ENCODE measurements around the gene RBMS1.

Gene RBMS1

GRCh38 chr2:160268151-160268781, 225.3 kb downstream of the RBMS1 start:
- DNase-seq: no peak

GRCh38 chr2:160267692-160268091, 225.9 kb downstream of the RBMS1 start:
- DNase-seq: no peak

- DNase-seq: no peak
Observed at GRCh38 chr2:160267022-160267421, 226.6 kb downstream of the RBMS1 start.

GRCh38 chr2:160266037-160266551, 227.5 kb downstream of the RBMS1 start:
- no peak for DNase-seq

GRCh38 chr2:160264308-160264707, 229.3 kb downstream of the RBMS1 start:
- no peak for DNase-seq

DNA sequence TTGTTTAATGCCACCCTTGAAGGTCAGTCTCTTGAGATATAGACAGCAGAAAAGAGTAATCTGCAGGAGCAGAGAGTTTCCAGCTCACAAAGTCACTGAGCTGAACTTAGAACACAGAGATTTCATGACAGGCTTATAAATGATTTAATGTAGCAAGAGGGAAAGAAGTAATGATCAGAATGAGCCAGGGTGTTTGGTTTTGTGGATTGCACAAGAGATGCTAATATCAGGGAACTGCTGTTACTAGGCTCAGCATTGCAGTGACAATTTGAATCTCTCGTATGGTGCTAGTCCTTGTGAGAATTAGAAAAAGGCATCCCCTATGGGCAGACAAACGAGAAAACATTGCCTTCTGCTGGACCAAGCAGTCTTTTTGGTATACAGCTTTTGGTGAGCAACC, 231.9 kb downstream of the RBMS1 start:
- DNase-seq: no peak

- DNase-seq: no peak
Observed at GRCh38 chr2:160258492-160258805, 235.2 kb downstream of the RBMS1 start.

DNA sequence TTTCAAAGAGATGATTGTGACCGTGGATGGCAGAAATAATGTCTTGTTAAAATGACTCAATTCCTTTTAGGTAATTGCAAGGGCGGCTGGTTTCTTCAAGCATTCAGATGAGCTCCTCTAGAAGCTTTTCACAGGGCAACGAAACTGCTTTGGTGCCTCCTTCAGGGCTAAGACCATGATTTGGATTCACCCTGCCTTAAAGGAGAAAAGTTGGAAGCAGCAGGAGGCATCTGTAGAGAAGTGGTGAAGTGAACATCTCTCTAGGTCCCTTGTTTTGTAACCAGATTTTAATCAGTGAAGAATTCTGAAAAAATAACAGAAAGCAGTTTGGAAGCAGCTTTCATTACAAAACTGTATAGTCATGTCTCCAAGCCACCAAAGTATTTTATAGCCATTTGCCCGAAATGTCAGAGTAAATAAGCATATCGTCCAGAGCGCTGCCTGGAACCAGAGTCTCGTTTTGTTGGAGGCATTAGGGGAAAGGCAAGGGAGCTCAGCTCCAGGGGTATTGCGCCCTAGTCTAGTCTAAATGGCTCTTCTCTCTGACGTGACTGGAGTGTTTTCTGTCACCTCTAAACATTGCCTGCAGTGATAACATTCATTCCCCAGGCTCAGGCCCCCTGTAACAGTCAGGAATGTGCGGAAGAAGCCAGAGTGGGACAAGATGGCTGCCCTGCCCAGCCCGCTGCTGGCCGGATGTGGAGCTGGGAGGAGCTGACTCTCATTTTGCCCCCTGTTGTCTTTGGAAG, 235.7 kb downstream of the RBMS1 start:
- no peak for DNase-seq

DNA sequence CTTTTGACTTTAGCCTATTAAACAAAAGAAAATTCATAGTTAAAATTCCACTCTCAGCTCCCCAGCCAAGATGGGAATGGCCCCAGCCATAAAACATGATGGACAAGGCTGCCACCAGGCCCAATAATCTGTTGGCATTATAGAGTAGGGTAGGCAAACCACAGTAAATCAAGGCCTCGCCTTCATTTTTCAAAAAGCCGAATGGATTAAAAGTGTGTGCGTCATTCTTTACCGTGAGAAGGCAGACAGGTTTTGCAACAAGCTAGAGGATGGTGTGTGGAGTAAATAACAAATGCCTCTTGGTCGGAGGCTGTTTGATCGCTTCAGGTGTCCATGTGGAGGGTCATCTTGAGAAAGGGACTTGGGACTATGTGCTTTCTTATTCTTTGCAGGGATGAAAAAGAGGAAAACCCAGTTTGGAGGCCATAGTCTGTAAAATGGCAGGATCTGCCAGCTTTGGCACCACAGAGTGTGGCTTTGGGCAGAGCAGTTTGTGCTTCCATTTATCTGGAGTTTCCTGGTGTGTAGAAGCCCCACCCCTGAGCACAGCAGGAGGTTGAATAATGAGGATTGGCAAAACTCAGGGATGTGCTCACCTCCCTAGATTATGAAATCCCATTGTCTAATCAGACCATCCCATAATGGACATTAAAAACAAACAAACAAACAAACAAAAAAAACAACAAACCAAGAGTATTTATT, 236.4 kb downstream of the RBMS1 start:
- no peak for DNase-seq

DNA sequence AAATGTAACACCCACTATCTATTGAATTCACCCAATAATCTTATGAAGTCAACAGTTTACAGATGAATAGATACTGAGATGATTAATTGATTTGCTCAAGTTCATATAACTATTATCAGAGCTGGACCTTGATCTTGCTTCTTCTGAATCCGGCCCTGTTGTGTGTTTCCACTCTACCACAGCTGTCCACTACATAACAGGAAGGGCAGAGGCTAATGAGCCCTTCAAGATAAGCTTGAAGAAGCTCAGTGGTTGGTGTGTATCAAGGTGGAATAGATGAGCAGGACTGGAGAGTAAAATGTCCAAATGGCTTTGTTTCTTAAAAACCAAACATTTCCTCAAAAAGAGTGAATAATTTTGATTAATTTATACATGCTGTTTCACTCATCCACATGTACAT, 237.1 kb downstream of the RBMS1 start:
- no peak for DNase-seq

DNA sequence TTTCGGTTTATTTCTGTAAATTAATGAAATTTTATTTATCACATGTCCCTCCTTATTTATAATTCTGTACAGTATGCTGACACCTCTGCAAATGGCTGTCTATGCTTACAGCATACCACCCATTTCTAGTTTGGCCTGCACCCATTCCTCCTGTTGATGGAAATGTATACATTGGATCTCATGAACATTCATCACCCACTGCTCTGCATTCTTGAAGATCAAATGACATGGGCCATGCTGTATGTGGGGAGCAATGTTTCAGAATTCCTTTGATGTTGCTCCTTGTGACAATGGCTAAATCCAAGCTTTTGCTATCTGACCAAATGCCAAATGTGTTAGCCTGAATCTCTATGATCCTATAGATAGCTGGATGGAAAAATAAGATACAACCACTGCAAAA, 238.2 kb downstream of the RBMS1 start:
- no peak for DNase-seq

- DNase-seq: no peak
Observed at GRCh38 chr2:160254189-160254762, 239.3 kb downstream of the RBMS1 start.

DNA sequence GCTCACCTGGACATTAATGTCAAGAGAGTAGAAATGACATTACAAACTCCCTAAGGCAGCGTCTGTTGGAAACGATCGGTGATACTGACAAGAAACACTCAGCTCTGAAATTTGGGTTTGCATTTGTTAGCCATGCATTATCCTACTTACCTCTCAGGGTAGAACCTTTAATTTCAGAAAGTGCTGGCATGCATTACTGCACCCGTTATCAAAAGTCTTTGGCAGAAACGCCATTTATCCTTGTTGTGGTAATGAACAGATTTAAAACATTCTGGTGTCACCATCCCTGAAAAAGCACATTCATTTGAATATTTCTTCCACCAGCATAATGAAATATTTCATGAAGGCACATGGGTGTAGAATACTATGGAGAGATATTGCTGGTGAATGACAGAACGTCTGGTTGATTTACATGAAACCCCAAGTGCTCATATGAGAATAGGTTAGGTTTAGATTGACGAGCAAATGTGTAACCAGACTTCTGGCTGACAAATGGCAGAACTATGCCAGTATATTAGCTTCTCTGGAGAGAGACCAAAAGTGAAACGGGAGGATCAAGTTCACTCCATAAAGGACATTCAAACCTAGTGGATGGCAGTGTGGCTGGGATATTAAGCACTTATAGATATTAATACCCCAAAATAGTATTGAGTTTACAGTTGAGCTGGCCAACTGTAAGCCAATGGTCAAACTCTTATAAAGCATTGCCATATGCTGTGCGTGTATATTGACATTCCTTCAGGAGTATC, 240.0 kb downstream of the RBMS1 start:
- no peak for DNase-seq

DNA sequence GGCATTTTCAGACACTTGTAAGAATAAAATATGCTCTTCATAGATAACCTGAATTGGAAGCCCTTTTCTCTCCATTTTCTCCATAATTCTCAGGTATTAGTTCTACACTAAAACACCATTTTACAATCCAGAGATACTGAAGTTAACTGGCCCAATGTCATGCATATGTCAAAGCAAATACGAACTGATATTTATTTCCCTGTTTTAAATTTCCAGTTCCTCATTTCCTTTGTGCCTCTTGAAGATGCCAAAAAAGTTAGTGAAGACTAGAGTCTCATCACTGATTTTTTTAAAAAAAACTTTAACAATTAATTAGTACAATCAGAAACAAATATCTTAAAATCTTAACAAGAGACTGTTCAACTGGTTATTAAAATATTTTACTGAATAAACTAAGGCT, 240.7 kb downstream of the RBMS1 start:
- no peak for DNase-seq

GRCh38 chr2:160252278-160252887, 241.2 kb downstream of the RBMS1 start:
- no peak for DNase-seq

DNA sequence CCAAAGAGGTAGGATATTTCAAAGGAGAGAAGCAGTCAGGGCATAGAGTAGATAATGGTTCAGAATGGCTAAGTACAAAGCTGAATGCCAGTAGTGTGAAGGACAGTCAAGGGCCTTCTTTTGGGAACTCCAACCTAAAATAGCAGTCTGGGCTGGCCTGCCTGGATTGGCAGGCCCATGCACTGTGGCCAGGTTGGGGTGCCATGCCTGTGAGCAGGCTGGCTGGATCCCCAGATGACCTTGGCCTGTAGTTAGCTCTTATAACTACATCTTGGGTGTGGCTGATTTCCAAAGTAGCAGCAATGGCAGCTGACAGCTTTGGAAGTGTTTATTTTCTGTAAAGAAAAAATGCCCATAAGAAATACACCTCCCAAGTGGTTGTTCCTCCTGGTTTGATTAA, 242.0 kb downstream of the RBMS1 start:
- DNase-seq: no peak

DNA sequence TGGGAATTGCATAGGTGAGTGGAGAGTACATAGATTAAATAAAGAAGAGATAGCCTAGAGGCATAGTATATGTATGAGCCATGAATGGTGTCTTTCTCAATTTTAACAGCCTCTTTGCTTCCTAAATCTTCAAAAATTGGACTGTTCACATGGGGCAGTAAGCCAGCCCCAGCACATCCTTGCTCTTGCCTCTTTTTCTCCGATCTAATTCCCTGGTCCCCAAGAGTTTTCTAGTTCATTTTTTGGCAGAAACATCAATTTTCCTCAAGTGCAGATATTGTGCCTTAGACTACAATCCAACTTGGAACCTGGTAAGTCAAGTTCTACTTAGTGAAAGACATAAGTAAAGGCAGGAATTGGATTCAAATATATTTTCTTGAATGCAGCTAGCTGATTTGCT, 243.7 kb downstream of the RBMS1 start:
- DNase-seq: no peak

- no peak for DNase-seq
Observed at GRCh38 chr2:160247296-160248035, 246.1 kb downstream of the RBMS1 start.

GRCh38 chr2:160246356-160246755, 247.3 kb downstream of the RBMS1 start:
- DNase-seq: no peak

- no peak for DNase-seq
Observed at GRCh38 chr2:160245614-160246155, 247.9 kb downstream of the RBMS1 start.

- DNase-seq: no peak
Observed at GRCh38 chr2:160242893-160243564, 250.6 kb downstream of the RBMS1 start.
